HepG2 (cell line): ENCODE results near the gene PRPSAP2. TPM values are rescaled to one million over a fixed set of nuclear protein-coding genes. Genes with fewer than 3 reads are reported as not detected.

Experiments
- ATAC-seq: fragments of 200-7000 bp; cut with Tn5 transposase; 3 replicates; pipeline ENCODE4 v1.9.1; 2020; ENCODE audit warnings: mild to moderate bottlenecking, moderate library complexity
- BruUV-seq: library from RNA; stranded (reverse); fragments of 400-500 nt; replicated peaks from 2 replicates; lab custom pipeline; 2021; lab: Mats Ljungman, UMichigan
- CTCF ChIA-PET: fragments of 300-600 bp; formaldehyde crosslinking; extraction: SDS; loops from one replicate; lab custom pipeline; 2021; ENCODE audit warnings: low total read pairs, inconsistent platforms, low intra/inter-chr PET ratio; lab: Yijun Ruan, JAX
- POLR2A ChIA-PET: fragments of 350-600 bp; sonication (Branson Sonifier 250); formaldehyde crosslinking; loops from one replicate; lab custom pipeline; 2020; ENCODE audit warnings: antibody characterized with exemption, inconsistent platforms; lab: Yijun Ruan, JAX
- DNase-seq: peaks from one replicate; pipeline ENCODE4 v3.0.0-alpha.2; 2015; ENCODE audit warnings: low spot score
- FAIRE-seq: peaks from 3 replicates; lab custom pipeline; 2011; peaks lifted over from hg19 to GRCh38; lab: Jason Lieb, UNC
- H2AFZ ChIP-seq: one replicate; pipeline ENCODE4 v1.6.1; 2011; ENCODE audit warnings: low read length, inconsistent platforms
- H3K27ac ChIP-seq: fragments of 300-600 bp; 3 replicates; pipeline ENCODE4 v1.8.0; 2011; ENCODE audit warnings: mixed run types, mild to moderate bottlenecking, mixed read lengths, low read length, inconsistent platforms; ENCODE audit not compliant: insufficient read depth; ENCODE audit errors: extremely low read length
- H3K27me3 ChIP-seq, 2 experiments: fragments of 200-600 bp in 1 of 2; 2 replicates in 1 of 2; 3 replicates in 1 of 2; pipeline versions ENCODE4 v1.6.0 to v1.8.0; 2011; ENCODE audit warnings: low read length in 2 of 2, mild to moderate bottlenecking in 2 of 2, moderate library complexity in 2 of 2, inconsistent platforms in 1 of 2; ENCODE audit not compliant: insufficient read depth in 2 of 2, control insufficient read depth in 1 of 2
- H3K36me3 ChIP-seq, 2 experiments: fragments of 200-600 bp in 1 of 2; replicated peaks in 1 of 2; 2 replicates in 1 of 2; 3 replicates in 1 of 2; pipeline versions ENCODE4 v1.5.1 to v1.8.0; 2011; ENCODE audit warnings: low read length in 2 of 2, inconsistent platforms in 1 of 2; ENCODE audit not compliant: insufficient read depth in 2 of 2, control insufficient read depth in 1 of 2
- H3K4me1 ChIP-seq: 2 replicates; pipeline ENCODE4 v1.5.1; 2012; ENCODE audit warnings: low read length, inconsistent platforms; ENCODE audit not compliant: insufficient read depth
- H3K4me2 ChIP-seq: 2 replicates; pipeline ENCODE4 v1.6.0; 2011; ENCODE audit warnings: low read depth, low read length, inconsistent platforms
- H3K4me3 ChIP-seq, 3 experiments: fragments of 200-600 bp in 1 of 3; sonication (generic), shearing (Covaris generic) in 1 of 3; replicated peaks in 1 of 3; 2 replicates each; pipeline ENCODE4 v1.5.1; 2011 to 2016; ENCODE audit warnings: low read length in 3 of 3, inconsistent platforms in 2 of 3, low read depth in 2 of 3, mild to moderate bottlenecking in 2 of 3, control low read depth in 1 of 3, mixed read lengths in 1 of 3; ENCODE audit not compliant: insufficient read depth in 1 of 3
- H3K79me2 ChIP-seq: one replicate; pipeline ENCODE4 v1.6.1; 2011; ENCODE audit warnings: low read length, inconsistent platforms; ENCODE audit not compliant: insufficient read depth
- H3K9ac ChIP-seq: 2 replicates; pipeline ENCODE4 v1.6.0; 2011; ENCODE audit warnings: mild to moderate bottlenecking, low read depth, low read length, inconsistent platforms; ENCODE audit not compliant: insufficient read depth
- H3K9me3 ChIP-seq: 2 replicates; pipeline ENCODE4 v1.5.1; 2012; ENCODE audit warnings: mild to moderate bottlenecking, low read length
- H4K20me1 ChIP-seq: 2 replicates; pipeline ENCODE4 v1.6.0; 2011; ENCODE audit warnings: inconsistent platforms, mild to moderate bottlenecking, low read length, moderate library complexity; ENCODE audit not compliant: insufficient read depth
- ASH2L ChIP-seq: fragments of 300-600, 200-600 bp; sonication (generic); IDR thresholded peaks from 2 replicates; pipeline ENCODE4 v1.7.0; 2017; ENCODE audit warnings: low read depth, mild to moderate bottlenecking, moderate library complexity, mixed read lengths, low read length; ENCODE audit not compliant: insufficient read length
- FOSL2 ChIP-seq: sonication (generic); formaldehyde crosslinking; IDR thresholded peaks from 2 replicates; pipeline ENCODE4 v1.4.0; 2020; ENCODE audit warnings: missing genetic modification reagents
- GATA4 ChIP-seq: sonication (generic); IDR thresholded peaks from 2 replicates; pipeline ENCODE4 v1.6.1; 2016; ENCODE audit warnings: antibody characterized with exemption, low read depth, borderline replicate concordance
- ISX ChIP-seq: sonication (generic); formaldehyde crosslinking; conservative IDR thresholded peaks from 2 replicates; pipeline ENCODE4 v1.5.0; 2020; ENCODE audit warnings: missing genetic modification reagents
- POGZ ChIP-seq: sonication (generic); formaldehyde crosslinking; IDR thresholded peaks from 2 replicates; pipeline ENCODE4 v1.4.0; 2020; ENCODE audit warnings: mild to moderate bottlenecking, missing genetic modification reagents
- POLR2AphosphoS5 ChIP-seq: IDR thresholded peaks from 2 replicates; pipeline ENCODE4 v1.6.1; 2012; ENCODE audit warnings: low read depth, low read length
- PRDM15 ChIP-seq: sonication (generic); formaldehyde crosslinking; IDR thresholded peaks from 2 replicates; pipeline ENCODE4 v1.4.0; 2020; ENCODE audit warnings: missing genetic modification reagents
- PRDM4 ChIP-seq: sonication (generic); formaldehyde crosslinking; IDR thresholded peaks from 2 replicates; pipeline ENCODE4 v1.9.0; 2021; ENCODE audit warnings: missing genetic modification reagents, borderline replicate concordance
- REPIN1 ChIP-seq: sonication (generic); formaldehyde crosslinking; IDR thresholded peaks from 2 replicates; pipeline ENCODE4 v1.8.0; 2022; ENCODE audit warnings: missing genetic modification reagents, low read depth, mild to moderate bottlenecking, borderline replicate concordance
- STAT5B ChIP-seq: sonication (generic); formaldehyde crosslinking; IDR thresholded peaks from 2 replicates; pipeline ENCODE4 v1.4.0; 2020; ENCODE audit warnings: missing genetic modification reagents
- ZFY ChIP-seq: sonication (generic); formaldehyde crosslinking; IDR thresholded peaks from 2 replicates; pipeline ENCODE4 v1.4.0; 2020; ENCODE audit warnings: missing genetic modification reagents
- ZFYVE20 ChIP-seq: sonication (generic); formaldehyde crosslinking; IDR thresholded peaks from 2 replicates; pipeline ENCODE4 v1.8.0; 2023; ENCODE audit warnings: low read depth, mild to moderate bottlenecking, moderate library complexity, missing genetic modification reagents, borderline replicate concordance
- ZNF343 ChIP-seq: sonication (generic); formaldehyde crosslinking; IDR thresholded peaks from 2 replicates; pipeline ENCODE4 v1.4.0; 2020; ENCODE audit warnings: mild to moderate bottlenecking, missing genetic modification reagents
- ZNF367 ChIP-seq: sonication (generic); formaldehyde crosslinking; IDR thresholded peaks from 2 replicates; pipeline ENCODE4 v1.4.0; 2020; ENCODE audit warnings: missing genetic modification reagents, borderline replicate concordance
- ZNF383 ChIP-seq: sonication (generic); formaldehyde crosslinking; IDR thresholded peaks from 2 replicates; pipeline ENCODE4 v1.4.0; 2020; ENCODE audit warnings: missing genetic modification reagents, mild to moderate bottlenecking, borderline replicate concordance
- WGBS: methylation state at CpG from one replicate; pipeline ENCODE4 v1.1.6; 2017; ENCODE audit warnings: low lambda C conversion rate; 5-methylcytosine and 5-hydroxymethylcytosine counted together
- in situ Hi-C: cut with HindIII; loops from 2 replicates; pipeline ENCODE4 v1.10.0; 2017; ENCODE audit warnings: low pct_unique_long_range_greater_than_20kb; ENCODE audit not compliant: extremely low pct_ligation_motif_present
- intact Hi-C: fragments of 100-400 bp; cut with micrococcal nuclease; formaldehyde crosslinking; loops from one replicate; pipeline ENCODE4 v1.10.0; 2022; ENCODE audit not compliant: unreplicated experiment
- polyA plus RNA-seq, 8 experiments: library from polyadenylated mRNA; depleted of rRNA in 3 of 8; stranded (reverse) in 7 of 8; unstranded in 1 of 8; fragments of >200 nt; fragmentation: Illumina TruSeq in 4 of 8; extraction: Trizol in 4 of 8; gene quantifications; 2 replicates each; pipeline versions ENCODE4 v1.2.1 to v1.2.3, GENCODE V29; 2011 to 2016; ENCODE audit warnings: low read depth in 4 of 8, missing spikeins in 1 of 8, mixed read lengths in 1 of 8; ENCODE audit not compliant: insufficient read depth in 1 of 8
- total RNA-seq, 5 experiments: library from RNA; depleted of rRNA; stranded (reverse); fragments of >200 nt; fragmentation: Illumina TruSeq; extraction: Trizol; gene quantifications; 2 replicates each; pipeline ENCODE4 v1.2.3, GENCODE V29; 2016; ENCODE audit warnings: low read depth in 1 of 5
- TF ChIP-seq, protein P1 (sequence below): sonication (generic); formaldehyde crosslinking; IDR thresholded peaks from 2 replicates; pipeline ENCODE4 v1.4.0; 2020; ENCODE audit warnings: missing genetic modification reagents

PRPSAP2 gene
- total and polyA plus RNA-seq, 2 of the 13 experiments (the other 11 are each of a cell fraction or from before 2014, with no cell fraction given), result 34.0 to 58.9 TPM

GRCh38 chr17:18855831-18856569, 1.9 kb upstream of the PRPSAP2 start:
- H3K9me3 ChIP-seq, result no peaks in the 10 kb centered on the region
- H3K4me3 ChIP-seq, result peak overlapping the region; percentile 63 to 77 (median 69)
- CTCF ChIA-PET, result no interaction called here
- peak overlapping the region; percentile 55 for H3K27ac ChIP-seq
- H3K79me2 ChIP-seq, result peaks cover 20% of the 10 kb centered on the region
- intact Hi-C loops, result no loop called here
- H3K4me1 ChIP-seq, result peaks cover 44% of the 10 kb centered on the region
- no peaks in the 10 kb centered on the region; a peak in 1 of 5 replicates for H3K27me3 ChIP-seq
- no peaks in the 10 kb centered on the region for H3K36me3 ChIP-seq
- in situ Hi-C loops, result no loop called here
- DNase-seq (peak; percentile 91), FAIRE-seq (peak; percentile 92), ATAC-seq (peak; percentile 91)
- WGBS, result 1% methylated on average over 24 of the region's 29 CpGs
- peak overlapping the region; percentile 62 for H3K9ac ChIP-seq
- no peaks in the 10 kb centered on the region for H4K20me1 ChIP-seq
- POLR2A ChIA-PET, result interaction anchor here (1.0 kb wide), 1 partner anchor 11 kb away, joined by 4 read pairs; no protein-coding TSS in a partner anchor
- peak overlapping the region; percentile 88 for H2AFZ ChIP-seq
- BruUV-seq, result no TSS peak
- peak overlapping the region; percentile 93 for H3K4me2 ChIP-seq
- peak; percentile 59; the same call in 1 of the 2 replicates for TF ChIP-seq GATA4
- TF ChIP-seq REPIN1 (CRISPR knock-in tag), result peak; percentile 23; the same call in 1 of the 2 replicates
- TF ChIP-seq STAT5B (CRISPR knock-in tag), result no peak
- no peak for TF ChIP-seq ISX (CRISPR knock-in tag)
- peak; percentile 58; the same call in 1 of the 2 replicates for TF ChIP-seq POGZ (CRISPR knock-in tag)
- no peak for TF ChIP-seq ZNF367
- peak; percentile 19; the same call in 1 of the 2 replicates for TF ChIP-seq FOSL2 (CRISPR knock-in tag)
- no peak for TF ChIP-seq ASH2L
- no peak for TF ChIP-seq PRDM15 (CRISPR knock-in tag)
- TF ChIP-seq ZNF343 (CRISPR knock-in tag), result no peak
- TF ChIP-seq, protein P1, sequence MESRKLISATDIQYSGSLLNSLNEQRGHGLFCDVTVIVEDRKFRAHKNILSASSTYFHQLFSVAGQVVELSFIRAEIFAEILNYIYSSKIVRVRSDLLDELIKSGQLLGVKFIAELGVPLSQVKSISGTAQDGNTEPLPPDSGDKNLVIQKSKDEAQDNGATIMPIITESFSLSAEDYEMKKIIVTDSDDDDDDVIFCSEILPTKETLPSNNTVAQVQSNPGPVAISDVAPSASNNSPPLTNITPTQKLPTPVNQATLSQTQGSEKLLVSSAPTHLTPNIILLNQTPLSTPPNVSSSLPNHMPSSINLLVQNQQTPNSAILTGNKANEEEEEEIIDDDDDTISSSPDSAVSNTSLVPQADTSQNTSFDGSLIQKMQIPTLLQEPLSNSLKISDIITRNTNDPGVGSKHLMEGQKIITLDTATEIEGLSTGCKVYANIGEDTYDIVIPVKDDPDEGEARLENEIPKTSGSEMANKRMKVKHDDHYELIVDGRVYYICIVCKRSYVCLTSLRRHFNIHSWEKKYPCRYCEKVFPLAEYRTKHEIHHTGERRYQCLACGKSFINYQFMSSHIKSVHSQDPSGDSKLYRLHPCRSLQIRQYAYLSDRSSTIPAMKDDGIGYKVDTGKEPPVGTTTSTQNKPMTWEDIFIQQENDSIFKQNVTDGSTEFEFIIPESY, result no peak
- peak; percentile 37; the same call in 1 of the 2 replicates for TF ChIP-seq ZFY (CRISPR knock-in tag)
- TF ChIP-seq PRDM4 (CRISPR knock-in tag), result no peak
- TF ChIP-seq POLR2AphosphoS5, result peak; percentile 85
- no peak for TF ChIP-seq ZNF383 (CRISPR knock-in tag)
- TF ChIP-seq ZFYVE20, result no peak
